Caki2 (cell line): ENCODE data around the gene EPN1. TPM values are rescaled to one million over a fixed set of nuclear protein-coding genes. Genes with fewer than 3 reads are reported as not detected.
A peak's percentile ranks its signal among the peaks of the same experiment; 100 is the strongest.

Experiments
- DNase-seq: peaks from one replicate; pipeline ENCODE4 v3.0.0-alpha.2; 2015; ENCODE audit warnings: low read depth
- in situ Hi-C: cut with HindIII; loops from 2 replicates; pipeline ENCODE4 v1.10.0; 2016; ENCODE audit warnings: low sequenced_read_pairs, low pct_unique_long_range_greater_than_20kb, mixed read lengths
- total RNA-seq: library from RNA; depleted of rRNA; stranded (reverse); fragments of >200 nt; shearing (Covaris generic); gene quantifications from 2 replicates; pipeline ENCODE4 v1.2.3, GENCODE V29; 2014; ENCODE audit warnings: low replicate concordance

Gene EPN1
- total RNA-seq, 1 experiment from 2014 or later = 123 TPM

- DNase-seq = peak; percentile 45
- in situ Hi-C loops = no loop called here
These were observed 30.0 kb upstream of the EPN1 start for GRCh38 chr19:55644842-55645511.

DNA sequence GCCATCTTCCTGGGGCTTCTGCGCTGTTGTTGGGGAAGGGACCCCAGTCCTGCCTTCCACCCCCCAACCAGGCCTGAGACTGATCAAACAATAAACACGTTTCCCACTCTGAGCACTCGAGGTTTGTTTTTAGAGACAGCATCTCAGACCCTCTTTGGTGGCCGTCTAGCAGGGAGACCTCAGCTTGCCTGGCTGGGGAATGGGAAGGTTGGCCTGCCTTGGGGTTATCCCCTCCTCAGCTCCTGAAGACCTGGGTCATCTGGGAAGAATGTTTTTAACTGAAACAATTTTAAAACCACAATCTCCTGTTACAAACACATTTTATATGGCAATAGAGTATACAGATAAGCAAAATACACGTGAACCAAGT lies 29.5 kb upstream of the EPN1 start:
- in situ Hi-C loops = no loop called here
- DNase-seq = no peak

DNA sequence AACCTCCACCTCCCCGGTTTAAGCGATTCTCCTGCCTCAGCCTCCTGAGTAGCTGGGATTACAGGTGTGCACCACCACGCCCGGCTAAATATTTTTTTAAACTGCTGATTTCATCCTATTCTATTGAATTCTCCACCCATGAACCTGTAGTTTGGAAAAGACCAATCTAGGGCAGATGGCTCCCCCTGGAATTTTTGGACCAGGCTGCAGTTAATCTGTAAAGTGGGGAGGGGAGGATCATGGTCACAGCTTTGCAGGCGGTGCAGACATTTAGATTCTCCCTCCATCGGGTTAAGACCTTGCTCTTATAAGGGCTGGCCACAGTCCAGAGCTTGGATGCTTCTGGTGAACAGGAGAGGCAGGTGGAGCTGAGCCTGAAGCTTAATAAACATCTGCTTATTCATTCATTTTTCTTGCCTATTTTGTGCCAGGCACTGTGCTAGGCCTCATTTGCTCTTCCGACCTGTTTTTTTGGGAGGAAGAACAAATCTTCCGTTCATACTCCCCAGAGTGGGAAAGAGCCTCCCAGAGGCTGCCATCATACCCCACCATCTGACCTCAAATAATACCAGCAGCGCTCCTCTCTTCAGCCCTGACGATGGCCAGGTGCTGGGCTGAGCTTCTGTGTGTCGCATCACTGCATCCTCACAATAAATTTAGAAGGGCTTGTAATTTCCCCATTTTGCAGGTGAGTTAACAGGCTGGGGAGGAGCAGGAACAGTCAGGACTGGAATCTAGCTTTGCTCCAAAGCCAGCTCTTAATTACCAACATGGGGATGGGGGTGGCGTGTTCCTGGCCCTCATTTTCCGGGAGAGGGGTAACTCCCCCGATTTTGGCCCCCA lies 27.9 kb upstream of the EPN1 start:
- in situ Hi-C loops = no loop called here
- no peak for DNase-seq

DNA sequence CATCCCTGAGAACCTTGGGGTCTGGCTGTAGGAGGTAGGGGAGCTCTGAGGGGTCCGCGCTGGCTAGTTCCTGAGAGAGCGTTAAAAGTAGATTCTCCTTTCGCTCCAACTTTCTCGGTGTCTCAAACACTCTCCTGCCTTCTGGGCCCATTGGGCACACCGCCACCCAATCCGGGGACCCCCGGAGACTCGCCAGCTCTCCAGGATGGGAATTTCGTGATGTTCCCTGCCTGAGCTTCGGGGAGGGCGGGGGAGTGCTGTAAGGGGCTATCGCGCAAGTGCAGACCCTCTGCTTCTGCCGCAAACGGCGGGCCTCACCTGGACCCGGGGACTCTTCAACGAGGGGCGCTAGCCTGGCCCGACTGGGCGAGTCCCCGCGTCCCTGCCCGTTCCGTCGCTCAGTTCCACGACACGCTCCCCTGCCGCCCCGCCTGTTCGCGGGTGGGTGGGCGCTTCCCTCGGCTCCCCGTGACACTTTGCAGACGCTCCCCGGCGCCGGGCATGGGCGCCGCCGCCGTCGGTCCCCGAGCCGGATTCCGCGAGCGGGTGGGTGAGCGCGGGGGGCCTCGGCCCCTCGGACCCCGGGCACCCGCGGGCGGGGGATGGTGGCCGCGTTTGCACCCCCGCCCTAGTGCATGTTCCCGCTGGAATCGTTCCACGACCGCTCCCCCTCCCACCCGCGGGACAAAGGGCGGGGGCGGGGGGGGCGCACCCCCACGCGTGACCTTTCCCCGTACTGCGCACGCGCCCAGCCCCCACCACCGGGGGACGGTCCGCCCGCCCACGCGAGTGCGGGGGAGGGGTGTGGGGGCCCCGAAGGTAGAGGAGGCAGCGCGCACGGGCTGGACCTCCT lies 27.1 kb upstream of the EPN1 start, which contains the start of gene CCDC106:
Gene CCDC106, plus strand, starts transcription at position 481 of the 853 bp plus-strand sequence. CDS start 835 bp downstream, outside the sequence.
- peak; percentile 48 for DNase-seq
- in situ Hi-C loops = no loop called here

DNA sequence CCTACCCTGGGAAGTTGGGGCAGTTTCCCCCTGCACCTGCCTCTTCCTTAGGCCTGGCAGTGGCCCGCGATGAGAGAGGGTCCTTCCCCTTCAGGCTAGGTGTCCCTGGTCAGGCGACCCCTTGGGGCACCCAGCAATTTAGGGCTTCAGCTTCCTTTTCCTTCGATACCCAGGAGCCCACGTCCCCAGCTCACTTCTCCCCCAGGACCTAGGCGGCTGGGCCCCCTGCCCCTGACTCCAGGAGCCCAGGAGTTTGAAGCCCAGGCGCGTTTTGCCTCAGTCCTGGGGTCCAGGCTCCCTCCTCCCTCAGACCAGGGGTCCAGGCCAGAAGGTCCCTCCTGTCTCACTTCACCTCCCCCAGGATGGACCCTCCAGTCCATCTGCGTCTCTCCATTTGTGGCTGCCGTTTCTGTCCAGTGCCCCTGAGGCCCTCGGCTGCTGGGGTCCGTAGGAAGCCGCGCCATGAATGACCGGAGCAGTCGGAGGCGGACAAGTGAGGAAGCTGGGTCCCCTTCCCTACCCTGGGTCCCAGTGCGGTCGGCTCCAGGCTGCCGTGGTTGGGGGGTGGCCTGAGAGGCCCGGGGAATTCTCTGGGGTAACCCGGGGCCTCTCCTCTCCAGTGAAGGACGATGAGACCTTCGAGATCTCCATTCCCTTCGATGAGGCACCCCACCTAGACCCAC lies 26.3 kb upstream of the EPN1 start:
- in situ Hi-C loops = no loop called here
- no peak for DNase-seq

DNA sequence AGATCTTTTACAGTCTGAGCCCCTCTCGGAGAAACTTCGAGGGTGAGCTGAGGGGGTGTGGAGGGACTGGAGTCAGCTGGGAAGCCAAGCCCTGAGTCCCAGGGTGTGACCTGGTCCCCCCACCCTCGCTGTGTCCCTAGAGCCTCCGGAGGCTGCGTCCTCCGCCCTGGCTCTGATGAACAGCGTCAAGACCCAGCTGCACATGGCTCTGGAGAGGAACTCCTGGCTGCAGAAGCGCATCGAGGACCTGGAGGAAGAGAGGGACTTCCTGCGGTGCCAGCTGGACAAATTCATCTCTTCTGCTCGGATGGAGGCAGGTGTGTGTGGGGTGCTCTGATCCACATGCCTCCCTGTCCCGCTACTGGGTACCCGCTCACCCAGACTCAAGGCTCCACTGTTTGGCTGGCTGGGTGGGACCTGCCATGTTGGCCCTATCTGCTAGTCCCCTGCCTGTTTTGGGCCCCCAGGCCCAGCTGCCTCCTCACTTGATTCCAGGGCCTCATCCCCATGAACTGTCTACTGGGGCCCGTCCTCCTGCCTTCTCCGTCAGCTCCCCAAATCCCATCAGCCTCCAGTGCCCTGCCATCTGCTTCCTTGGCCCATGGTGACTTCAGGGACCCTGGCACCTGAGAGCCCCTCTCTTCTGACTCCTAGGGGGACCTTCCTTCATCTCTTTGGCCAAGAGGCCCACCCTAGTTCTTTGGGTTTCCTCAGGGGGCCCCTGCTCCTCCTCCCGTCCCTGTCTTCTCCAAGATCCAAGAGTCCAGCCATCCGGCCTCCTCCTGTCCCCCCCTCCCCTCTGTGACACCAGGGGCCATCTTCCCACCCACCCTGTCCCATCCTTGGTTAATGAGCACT lies 25.5 kb upstream of the EPN1 start:
- in situ Hi-C loops = no loop called here

GRCh38 chr19:55650126-55650557 lies 24.9 kb upstream of the EPN1 start:
- in situ Hi-C loops = no loop called here
- no peak for DNase-seq

More for the DNA sequence above, 25.5 kb upstream of the EPN1 start:
- DNase-seq = no peak

DNA sequence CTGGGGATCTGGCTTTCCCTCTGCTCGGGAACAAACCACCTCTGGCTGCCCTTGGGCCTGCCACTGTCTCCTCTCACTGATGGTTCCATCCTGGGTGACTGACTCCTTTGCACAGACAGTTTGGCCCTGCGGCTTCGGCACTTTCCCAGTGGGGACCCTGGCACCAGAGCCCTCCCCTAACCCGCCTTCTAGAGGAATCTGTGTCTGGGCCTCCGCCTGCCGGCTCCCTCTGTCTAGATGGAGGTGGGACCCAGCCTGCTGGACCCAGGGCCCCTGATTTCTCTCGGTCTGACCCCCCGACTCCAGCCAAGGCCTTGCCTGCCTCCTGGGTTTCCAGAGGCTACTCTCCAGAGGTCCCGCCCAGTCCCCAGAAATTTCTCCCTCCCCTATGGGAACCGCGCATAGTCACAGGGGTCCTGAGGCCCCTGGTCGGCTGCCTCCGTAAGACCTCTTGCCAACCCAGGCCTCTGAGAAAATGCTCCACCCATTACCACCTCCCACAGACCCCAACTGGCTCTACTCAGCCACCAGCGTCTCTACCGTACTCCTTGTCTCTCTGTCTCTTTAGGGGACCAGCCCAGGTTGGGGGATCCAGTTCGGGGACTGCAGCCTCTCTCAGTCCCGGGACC lies 24.3 kb upstream of the EPN1 start:
- DNase-seq = no peak
- in situ Hi-C loops = no loop called here

DNA sequence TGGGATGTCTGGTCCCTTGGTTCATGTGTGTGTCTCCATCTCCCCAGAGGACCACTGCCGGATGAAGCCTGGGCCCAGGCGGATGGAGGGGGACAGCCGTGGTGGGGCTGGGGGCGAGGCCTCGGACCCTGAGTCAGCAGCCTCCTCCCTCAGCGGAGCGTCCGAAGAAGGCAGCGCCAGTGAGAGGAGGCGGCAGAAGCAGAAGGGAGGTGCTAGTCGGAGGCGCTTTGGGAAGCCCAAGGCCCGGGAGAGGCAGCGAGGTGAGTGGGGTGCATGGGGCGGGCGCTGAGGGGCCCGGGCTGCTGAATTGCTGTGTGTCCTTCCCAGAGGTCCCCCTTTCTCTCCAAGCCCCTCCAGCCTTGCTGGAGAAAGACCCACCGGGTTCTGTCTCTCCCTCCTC lies 23.8 kb upstream of the EPN1 start:
- in situ Hi-C loops = no loop called here
- no peak for DNase-seq

- in situ Hi-C loops = no loop called here
- DNase-seq = no peak
These were observed 22.5 kb upstream of the EPN1 start for GRCh38 chr19:55652311-55653128.

- in situ Hi-C loops = no loop called here
- DNase-seq = peak; percentile 99
These were observed 21.2 kb upstream of the EPN1 start for GRCh38 chr19:55653651-55654322.

GRCh38 chr19:55654323-55654867 lies 20.6 kb upstream of the EPN1 start:
- in situ Hi-C loops = no loop called here
- DNase-seq = peak; percentile 100

- DNase-seq = peak; percentile 87
- in situ Hi-C loops = no loop called here
These were observed 20.0 kb upstream of the EPN1 start, which contains the start of gene U2AF2 for GRCh38 chr19:55654868-55655647. Gene U2AF2 (plus strand): TSS chr19:55655035. CDS start chr19:55655105, 70 bp downstream.

DNA sequence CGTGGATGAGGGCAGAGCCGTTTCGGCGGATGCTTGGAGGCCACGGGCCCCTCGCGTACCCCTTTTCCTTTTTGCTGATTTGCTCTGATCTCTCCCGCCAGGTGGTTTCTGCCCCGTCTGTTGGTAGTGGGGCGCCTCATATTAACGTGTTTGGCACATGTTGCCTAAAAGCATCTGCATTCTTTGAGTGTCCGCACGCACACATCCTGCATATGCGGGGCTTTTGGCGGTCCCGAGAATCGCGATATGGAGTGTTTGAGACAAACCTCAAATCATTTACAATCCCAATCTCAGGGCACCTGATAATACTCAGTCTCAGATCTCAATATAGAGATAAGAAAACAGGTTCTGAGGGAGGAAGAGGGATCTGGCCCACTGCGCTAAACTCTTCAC lies 19.4 kb upstream of the EPN1 start:
- in situ Hi-C loops = no loop called here
- DNase-seq = no peak

DNA sequence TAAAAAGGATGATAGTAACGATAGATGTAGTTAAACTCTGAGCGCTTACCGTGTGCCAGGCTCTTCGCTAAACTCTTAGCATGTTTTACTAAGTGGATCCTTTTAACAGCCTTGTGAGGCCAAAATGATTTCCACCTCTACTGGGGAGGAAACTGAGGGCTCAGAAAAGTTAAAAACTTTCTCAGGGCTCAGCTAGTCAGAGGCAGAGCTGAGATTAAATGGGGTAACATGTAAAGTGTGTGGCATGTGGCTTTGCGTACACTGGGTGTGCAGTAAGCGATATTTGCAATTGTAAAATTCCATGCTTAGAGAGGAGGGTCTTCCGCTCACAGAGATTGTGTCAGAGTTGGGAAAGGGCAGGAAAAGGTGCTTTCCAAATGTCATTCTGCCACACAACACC lies 18.5 kb upstream of the EPN1 start:
- DNase-seq = no peak
- in situ Hi-C loops = no loop called here
